ENCODE results near the gene SLC39A13. TPM values are rescaled to one million over a fixed set of nuclear protein-coding genes. Genes with fewer than 3 reads are reported as not detected.

SLC39A13 gene
- total and polyA plus RNA-seq, 8 donors: 14.6 to 55.6 (median 22.4) TPM

DNA sequence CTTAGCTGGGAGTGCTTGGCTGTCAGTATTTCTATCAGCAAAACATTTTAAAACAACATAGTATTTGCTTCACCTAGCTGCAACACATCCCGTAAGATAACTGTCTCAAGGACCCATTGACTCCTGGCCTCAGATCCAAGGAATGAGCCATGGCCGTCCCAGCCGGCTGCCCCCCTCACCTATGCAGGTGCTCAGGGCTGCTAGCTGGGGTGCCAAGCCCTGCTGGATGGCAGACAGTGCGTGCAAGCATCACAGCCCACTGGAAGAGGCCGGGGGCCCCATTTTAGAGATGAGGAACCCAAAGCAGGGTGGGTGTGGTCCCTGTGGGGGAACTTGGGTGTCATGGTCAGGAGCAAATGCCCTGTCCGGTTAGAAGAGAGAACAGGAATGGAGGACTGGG, 9.3 kb downstream of the SLC39A13 start:
- no peaks in the 10 kb centered on the region for H3K27me3 ChIP-seq
- no peaks in the 10 kb centered on the region for H3K9me3 ChIP-seq
- no peak for FAIRE-seq
- intact Hi-C loops (cut with DNase I): no loop called here
- 88 to 92% methylated on average over 6 of the region's 6 CpGs for WGBS, 2 donors
- TF ChIP-seq, protein P1, sequence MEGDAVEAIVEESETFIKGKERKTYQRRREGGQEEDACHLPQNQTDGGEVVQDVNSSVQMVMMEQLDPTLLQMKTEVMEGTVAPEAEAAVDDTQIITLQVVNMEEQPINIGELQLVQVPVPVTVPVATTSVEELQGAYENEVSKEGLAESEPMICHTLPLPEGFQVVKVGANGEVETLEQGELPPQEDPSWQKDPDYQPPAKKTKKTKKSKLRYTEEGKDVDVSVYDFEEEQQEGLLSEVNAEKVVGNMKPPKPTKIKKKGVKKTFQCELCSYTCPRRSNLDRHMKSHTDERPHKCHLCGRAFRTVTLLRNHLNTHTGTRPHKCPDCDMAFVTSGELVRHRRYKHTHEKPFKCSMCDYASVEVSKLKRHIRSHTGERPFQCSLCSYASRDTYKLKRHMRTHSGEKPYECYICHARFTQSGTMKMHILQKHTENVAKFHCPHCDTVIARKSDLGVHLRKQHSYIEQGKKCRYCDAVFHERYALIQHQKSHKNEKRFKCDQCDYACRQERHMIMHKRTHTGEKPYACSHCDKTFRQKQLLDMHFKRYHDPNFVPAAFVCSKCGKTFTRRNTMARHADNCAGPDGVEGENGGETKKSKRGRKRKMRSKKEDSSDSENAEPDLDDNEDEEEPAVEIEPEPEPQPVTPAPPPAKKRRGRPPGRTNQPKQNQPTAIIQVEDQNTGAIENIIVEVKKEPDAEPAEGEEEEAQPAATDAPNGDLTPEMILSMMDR (IDR thresholded peaks at IDR 0.05): no peak
- ATAC-seq: no peak
- no peak for DNase-seq
- peaks cover 0 to 48% (median 23%) of the 10 kb centered on the region in 3 donors for H3K36me3 ChIP-seq
- H3K27ac ChIP-seq: no peak overlapping the region
- no peak overlapping the region for H3K4me3 ChIP-seq
- H3K4me1 ChIP-seq: peaks cover 0 to 8% (median 0%) of the 10 kb centered on the region in 3 donors

DNA sequence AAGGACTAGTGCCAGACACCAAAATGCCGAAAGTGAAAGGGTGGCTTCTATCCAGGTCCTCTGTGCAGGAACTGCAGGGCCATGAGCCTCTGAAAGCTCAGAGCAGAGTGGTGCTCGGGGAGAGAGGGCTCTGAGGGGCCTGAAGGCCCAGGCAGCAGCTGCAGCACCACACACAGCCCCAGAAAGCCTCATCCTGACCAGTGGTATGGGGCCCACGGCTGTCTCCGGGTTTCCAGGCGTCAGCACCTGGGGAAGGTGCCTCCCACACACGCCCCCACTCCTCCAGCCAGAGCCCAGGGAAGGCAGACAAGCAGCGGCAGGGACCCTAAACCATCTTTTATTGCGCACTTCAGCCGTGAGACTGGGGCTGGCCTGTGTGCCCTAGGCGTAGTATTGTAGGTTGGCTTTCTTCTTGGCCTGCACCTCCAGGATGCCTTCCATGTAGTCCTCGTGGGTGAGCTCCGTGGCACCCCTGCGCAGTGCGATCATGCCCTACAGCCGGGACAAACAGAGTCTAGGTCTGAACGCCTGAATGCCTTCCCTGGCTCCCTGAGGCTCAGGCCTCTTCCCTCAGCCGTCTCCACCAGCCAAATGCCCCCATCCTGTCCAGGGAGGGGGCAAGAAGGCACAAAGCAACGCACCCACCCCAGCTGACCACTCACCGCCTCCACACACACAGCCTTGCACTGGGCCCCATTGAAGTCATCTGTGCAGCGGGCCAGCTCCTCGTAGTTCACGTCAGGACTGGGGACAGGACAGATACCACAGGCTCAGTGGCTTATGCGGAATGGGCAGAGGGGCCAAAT, 10.3 kb downstream of the SLC39A13 start:
- peaks cover 0 to 53% (median 25%) of the 10 kb centered on the region in 3 donors for H3K36me3 ChIP-seq
- H3K4me3 ChIP-seq: no peak overlapping the region
- 87% methylated on average over 23 of the region's 23 CpGs for WGBS, 2 donors
- H3K27ac ChIP-seq: no peak overlapping the region
- ATAC-seq: no peak
- intact Hi-C loops (cut with DNase I): no loop called here
- H3K4me1 ChIP-seq: peaks cover 0 to 8% (median 0%) of the 10 kb centered on the region in 3 donors
- no peaks in the 10 kb centered on the region for H3K9me3 ChIP-seq
- TF ChIP-seq, protein P1 (IDR thresholded peaks at IDR 0.05): no peak
- no peak for FAIRE-seq
- H3K27me3 ChIP-seq: no peaks in the 10 kb centered on the region
- DNase-seq: no peak

DNA sequence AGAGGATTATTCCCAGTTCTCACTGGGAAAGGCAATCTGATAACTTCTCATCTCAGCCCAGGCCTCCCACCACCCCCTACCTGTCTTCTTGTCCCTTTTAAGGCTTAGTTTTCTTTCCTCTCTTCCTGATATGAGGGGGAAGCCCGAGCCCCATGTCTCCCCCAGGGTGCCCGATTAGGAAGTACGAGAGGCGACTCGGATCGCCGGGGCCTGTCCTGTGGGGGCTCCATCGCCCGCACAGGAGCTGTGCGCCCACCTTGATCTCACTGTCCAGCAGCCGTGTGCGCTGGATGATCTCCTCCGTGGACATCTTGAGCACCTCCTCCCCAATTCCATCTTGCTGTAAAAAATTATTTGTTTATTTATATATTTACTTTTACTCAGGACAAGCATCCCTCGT, 17.2 kb downstream of the SLC39A13 start:
- peaks cover 3 to 11% (median 6%) of the 10 kb centered on the region in 3 donors for H3K4me1 ChIP-seq

DNA sequence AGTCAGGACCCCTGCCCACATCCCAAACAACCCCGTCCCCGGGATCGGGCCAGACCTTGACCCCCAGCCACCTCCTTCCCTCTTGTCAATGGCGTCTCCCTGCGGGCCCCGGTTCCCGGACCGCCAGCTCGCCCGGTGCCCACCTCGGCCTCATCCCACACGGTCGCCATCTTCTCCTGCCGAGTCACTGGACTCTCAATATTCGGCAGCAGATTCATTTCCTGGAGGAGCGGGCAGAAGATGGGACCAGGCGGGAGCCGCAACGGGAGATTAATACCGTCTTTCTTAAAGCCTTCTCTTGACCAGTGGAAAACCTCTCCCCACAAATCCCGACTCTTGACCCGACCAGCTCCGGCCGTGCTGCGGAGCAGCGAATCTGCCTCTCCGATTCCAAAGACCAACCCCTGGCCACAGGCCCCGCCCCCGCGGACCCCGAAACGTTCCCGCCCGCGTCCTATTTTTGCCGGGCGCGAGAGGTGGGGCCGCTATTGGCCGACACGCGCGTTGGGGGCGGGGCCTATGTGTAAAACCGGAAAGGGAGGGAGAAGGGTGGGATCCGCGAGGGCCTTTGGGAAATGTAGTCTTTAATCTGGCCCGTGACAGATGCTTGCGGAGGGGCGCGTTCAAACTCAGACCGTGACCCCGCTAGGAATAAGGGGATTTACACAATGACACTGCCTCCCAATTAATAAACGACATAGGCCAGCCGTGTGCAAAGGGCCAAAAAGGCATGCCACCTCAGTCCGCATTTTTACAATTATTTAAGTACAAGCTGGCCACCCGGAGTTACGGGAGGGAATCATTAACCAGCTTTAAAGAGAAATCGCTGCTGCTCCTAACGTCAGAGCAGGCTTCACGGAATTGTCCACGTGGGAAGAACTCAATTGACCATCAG, 17.9 kb downstream of the SLC39A13 start, which contains the start of gene PSMC3:
PSMC3 (minus strand) TSS at position 378 of the 895 bp plus-strand sequence; CDS start at position 218, 160 bp downstream.
- intact Hi-C loops (cut with DNase I): no loop called here
- ATAC-seq (peak; percentile 97 to 99 (median 98)), DNase-seq (peak; percentile 98 to 100 (median 98)), FAIRE-seq (peak; percentile 95)
- peak within 1 kb of the TSS; percentile 58 to 94 (median 86) for H3K27ac ChIP-seq
- TF ChIP-seq, protein P1 (IDR thresholded peaks at IDR 0.05): no peak
- H3K36me3 ChIP-seq: peaks cover 0 to 21% (median 10%) of the 10 kb centered on the region in 3 donors
- peak within 1 kb of the TSS; percentile 78 to 99 (median 92) for H3K4me3 ChIP-seq
- WGBS, 2 donors: 0% methylated on average over 61 to 62 of the region's 62 CpGs
- no peaks in the 10 kb centered on the region for H3K9me3 ChIP-seq
- H3K4me1 ChIP-seq: peaks cover 3 to 11% (median 6%) of the 10 kb centered on the region in 3 donors
- H3K27me3 ChIP-seq: no peaks in the 10 kb centered on the region

More for the DNA sequence above, 17.2 kb downstream of the SLC39A13 start:
- Histone ChIP-seq H3K4me3 (peak overlapping the region; percentile 78 to 99 (median 92)), H3K36me3 (peaks cover 0 to 28% (median 14%) of the 10 kb centered on the region in 3 donors), H3K27me3 (no peaks in the 10 kb centered on the region), H3K27ac (peak overlapping the region; percentile 58 to 94 (median 86)), H3K9me3 (no peaks in the 10 kb centered on the region)
- FAIRE-seq (no peak), DNase-seq (no peak), ATAC-seq (no peak)
- WGBS, 2 donors: 0 to 1% methylated on average over 14 of the region's 14 CpGs
- intact Hi-C loops (cut with DNase I): no loop called here
- TF ChIP-seq, protein P1 (IDR thresholded peaks at IDR 0.05): no peak

All from pancreas (tissue), 10 donors.